SH-SY5Y (cell line): ENCODE measurements around the gene KRTCAP2.

Experiments used
- GATA2 ChIP-seq: IDR thresholded peaks from 2 replicates; pipeline ENCODE4 v1.6.1; 2011; ENCODE audit warnings: mild to moderate bottlenecking, low read depth, low read length
- GATA3 ChIP-seq: IDR thresholded peaks from 2 replicates; pipeline ENCODE4 v1.6.1; 2011; ENCODE audit warnings: low read depth, mild to moderate bottlenecking, low read length, moderate library complexity

KRTCAP2 gene

GRCh38 chr1:155172732-155173477, at the start of gene KRTCAP2:
Gene KRTCAP2, minus strand, starts transcription at chr1:155173304. Its CDS starts 80 bp downstream, at chr1:155173224.
- TF ChIP-seq GATA3 (no peak), GATA2 (no peak)

GRCh38 chr1:155219592-155220031, 46.5 kb upstream of the KRTCAP2 start:
- TF ChIP-seq GATA2 (no peak), GATA3 (no peak)

DNA sequence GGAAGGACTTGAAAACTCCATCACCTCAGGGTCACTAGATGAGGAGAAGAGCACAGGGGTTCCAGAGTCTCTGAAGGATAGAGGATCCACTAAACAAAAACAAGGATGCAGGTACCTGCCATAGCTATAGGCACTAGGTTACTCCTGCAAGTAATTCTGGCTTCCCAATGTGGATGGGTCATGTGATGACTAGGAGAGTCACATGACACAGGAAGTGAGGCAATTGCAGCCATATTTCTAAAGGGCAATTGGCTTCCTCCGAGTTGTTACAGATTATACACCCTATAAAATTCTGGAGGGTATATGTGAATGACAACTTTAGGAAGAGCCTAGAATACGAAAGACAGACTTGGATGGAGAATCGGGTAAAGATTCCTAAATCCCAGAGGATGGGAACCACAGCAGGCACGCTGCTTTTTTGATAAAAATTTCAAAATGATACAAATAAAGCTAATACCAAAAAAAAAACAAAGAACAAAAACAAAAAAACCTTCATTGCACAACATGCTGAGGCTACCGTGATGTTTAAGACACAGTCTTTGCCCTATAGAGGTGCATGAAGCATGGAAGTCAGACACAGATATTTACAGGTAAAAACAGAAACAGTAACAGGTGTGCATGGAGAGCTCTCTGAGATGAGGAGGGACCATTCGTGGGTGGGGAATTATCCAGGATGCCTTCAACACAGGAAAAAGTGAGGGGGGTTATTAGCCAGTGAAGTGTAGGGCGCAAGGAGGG, 45.9 kb upstream of the KRTCAP2 start:
- TF ChIP-seq GATA2, result no peak

DNA sequence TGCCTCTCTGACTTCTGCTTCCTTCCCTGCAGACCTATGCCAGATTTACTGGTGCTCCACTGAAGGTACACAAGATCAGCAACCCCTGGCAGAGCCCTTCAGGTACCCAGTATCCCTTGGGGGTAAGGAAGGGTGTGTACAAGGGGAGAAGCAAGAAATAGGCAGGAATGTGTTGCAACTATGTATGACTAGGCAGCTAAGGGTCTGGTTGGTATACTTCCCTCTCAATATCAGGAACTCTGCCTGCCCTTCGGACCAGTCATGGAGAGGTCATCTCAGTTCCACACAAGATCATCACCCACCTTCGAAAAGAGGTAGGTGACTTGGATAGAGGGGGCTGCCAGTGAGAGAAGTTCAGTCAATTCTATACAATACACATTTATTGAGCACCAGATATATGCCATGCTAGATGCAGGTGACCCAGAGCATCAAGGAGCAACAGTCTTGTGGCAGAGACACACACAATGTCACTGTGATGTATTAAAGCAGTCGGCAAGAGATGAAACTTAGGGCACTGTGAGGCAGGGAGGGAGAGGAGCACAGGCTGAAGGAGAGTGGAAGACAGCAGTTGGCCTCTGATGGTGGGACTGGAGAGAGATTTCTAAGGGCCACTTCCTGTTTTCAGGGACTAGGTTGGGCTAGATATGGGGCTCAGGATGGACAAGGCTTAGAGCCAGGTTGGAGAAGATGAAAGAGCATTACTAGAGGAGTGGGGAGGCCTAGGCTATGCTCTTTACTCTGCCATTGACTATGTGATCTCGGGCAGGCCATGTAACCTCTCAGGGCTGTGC, 37.4 kb upstream of the KRTCAP2 start:
- TF ChIP-seq GATA2 (no peak), GATA3 (no peak)

DNA sequence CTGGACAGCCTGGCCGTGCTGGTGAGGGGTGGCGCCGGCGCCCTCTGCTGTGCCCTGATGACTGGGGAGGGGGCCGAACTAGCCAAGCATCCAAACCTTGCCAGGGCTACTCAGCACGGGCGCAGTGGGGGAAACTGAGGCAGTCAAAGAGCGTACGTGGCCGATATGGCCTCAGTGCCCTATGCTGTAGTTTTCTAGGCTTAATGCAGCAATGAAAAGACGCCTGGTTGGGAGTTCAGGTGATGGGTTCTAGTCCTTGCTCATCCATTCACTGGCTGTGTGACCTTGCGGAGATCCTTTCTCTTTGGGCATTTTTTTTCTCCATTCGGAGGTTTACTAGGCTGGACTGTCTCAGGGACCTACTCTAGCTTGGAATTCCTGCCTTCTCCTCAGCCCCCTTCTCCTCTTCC, 36.2 kb upstream of the KRTCAP2 start:
- TF ChIP-seq GATA3, result no peak
- no peak for TF ChIP-seq GATA2

- TF ChIP-seq GATA3, result no peak
- no peak for TF ChIP-seq GATA2
These were observed 35.6 kb upstream of the KRTCAP2 start, which contains the start of gene MTX1 for GRCh38 chr1:155208541-155209311. Gene MTX1, plus strand, starts transcription at chr1:155208695. Its CDS starts 110 bp downstream, at chr1:155208805.

GRCh38 chr1:155207806-155208540, 34.9 kb upstream of the KRTCAP2 start, which contains the start of gene THBS3:
Gene THBS3, minus strand, starts transcription at chr1:155207897. Its CDS starts 21 bp downstream, at chr1:155207876.
- no peak for TF ChIP-seq GATA3

GRCh38 chr1:155206891-155207805, 34.0 kb upstream of the KRTCAP2 start:
- TF ChIP-seq GATA2, result no peak
- no peak for TF ChIP-seq GATA3

DNA sequence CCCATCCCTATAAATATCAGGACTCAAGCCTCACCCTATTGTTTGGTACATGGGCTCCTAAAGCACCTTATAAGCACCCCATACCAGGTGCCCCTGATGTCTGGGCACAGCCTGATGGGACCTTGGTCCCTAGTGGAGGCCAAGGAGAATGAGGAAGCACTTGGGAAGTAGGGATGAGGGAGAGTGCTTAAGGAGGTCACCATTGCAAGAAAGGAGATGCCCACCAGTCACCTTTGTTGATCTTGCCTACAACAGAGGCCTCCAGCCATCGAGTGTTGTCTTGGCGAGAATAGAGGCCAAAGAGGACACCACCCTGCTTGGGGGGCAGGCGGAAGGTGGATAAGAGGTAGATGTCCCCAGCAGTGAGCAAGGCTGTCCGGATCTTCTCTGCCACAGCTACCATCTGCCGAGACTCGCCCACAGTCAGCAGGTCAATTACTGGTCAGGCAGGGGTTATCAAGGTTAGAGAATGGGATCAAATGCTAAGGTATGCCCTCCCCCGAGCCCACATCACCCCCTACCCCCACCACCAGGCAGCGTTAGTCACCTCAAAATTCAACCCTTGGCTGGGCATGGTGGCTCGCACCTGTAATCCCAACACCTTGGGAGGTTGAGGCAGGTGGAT, 33.0 kb upstream of the KRTCAP2 start:
- TF ChIP-seq GATA2 (no peak), GATA3 (no peak)

GRCh38 chr1:155205035-155205434, 31.9 kb upstream of the KRTCAP2 start:
- no peak for TF ChIP-seq GATA3
- no peak for TF ChIP-seq GATA2

GRCh38 chr1:155202731-155203515, 29.8 kb upstream of the KRTCAP2 start:
- no peak for TF ChIP-seq GATA3
- TF ChIP-seq GATA2, result no peak

DNA sequence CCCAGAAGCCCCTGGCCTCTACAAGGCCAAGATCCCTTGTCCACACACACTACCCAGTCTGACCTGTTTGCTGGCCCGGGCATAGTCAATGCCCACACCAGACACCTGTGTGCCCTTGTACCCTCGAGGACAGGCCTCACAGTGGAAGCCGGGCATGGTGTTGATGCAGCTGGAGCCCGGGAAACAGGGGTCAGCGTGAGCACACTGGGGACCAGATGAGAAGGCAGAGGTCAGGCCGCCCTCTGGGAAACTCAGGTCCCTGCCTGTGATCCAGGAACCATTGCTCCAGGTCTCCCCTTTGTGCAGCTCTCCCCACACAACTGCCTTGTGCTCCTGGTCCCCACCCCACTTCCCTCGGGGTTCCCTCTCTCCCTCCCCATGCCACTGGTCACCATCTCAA, 29.1 kb upstream of the KRTCAP2 start:
- TF ChIP-seq GATA3 (no peak), GATA2 (no peak)
